ENCODE data around the gene SCN11A. TPM values are rescaled to one million over a fixed set of nuclear protein-coding genes. Genes with fewer than 3 reads are reported as not detected.

SCN11A gene
- total RNA-seq, 1 experiment from 2014 or later, result 0.13 TPM

DNA sequence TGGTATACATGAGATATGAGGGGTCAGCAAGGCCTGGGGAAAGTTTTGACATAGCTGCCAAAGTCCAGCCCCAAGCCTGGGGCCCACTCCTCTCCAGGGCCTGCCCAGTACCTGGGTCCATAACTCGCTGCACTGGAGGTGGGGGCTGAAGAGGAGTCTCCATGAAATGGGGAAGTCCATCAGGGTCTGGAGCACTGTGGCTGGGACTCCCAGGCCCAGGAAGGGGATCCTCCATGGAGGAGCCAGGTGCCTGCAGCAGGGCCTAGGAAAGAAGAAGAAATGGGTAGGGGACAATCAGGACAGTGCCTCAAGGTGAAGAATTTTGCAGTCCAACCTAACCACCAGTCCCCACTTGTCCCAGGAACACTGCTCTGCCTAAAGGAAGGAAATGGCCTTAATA lies 47.5 kb upstream of the SCN11A start (continued):
- no peak for TF ChIP-seq ZBTB43 (CRISPR knock-in tag; IDR thresholded peaks at IDR 0.05)
- TF ChIP-seq TEAD1 (CRISPR knock-in tag; IDR thresholded peaks at IDR 0.05), result no peak
- TF ChIP-seq ZNF671 (CRISPR knock-in tag; IDR thresholded peaks at IDR 0.05), result no peak
- TF ChIP-seq OVOL2 (CRISPR knock-in tag; IDR thresholded peaks at IDR 0.05; ENCODE audit: borderline replicate concordance), result no peak
- TF ChIP-seq, protein P1, sequence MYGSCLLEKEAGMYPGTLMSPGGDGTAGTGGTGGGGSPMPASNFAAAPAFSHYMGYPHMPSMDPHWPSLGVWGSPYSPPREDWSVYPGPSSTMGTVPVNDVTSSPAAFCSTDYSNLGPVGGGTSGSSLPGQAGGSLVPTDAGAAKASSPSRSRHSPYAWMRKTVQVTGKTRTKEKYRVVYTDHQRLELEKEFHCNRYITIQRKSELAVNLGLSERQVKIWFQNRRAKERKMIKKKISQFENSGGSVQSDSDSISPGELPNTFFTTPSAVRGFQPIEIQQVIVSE (CRISPR knock-in tag; IDR thresholded peaks at IDR 0.05; ENCODE audit: borderline replicate concordance), result no peak

GRCh38 chr3:39098473-39099000 lies 46.8 kb upstream of the SCN11A start:
- ATAC-seq (no peak), DNase-seq (ENCODE audit: low spot score) (no peak)
- Mint-ChIP-seq H3K27me3 (ENCODE audit: low read depth) (no peaks in the 10 kb centered on the region), H3K4me3 (no peak overlapping the region), H3K36me3 (peaks cover 44% of the 10 kb centered on the region), H3K9me3 (no peaks in the 10 kb centered on the region), H3K27ac (no peak overlapping the region), H3K4me1 (no peaks in the 10 kb centered on the region)
- no peak for TF ChIP-seq ZNF263 (CRISPR knock-in tag; IDR thresholded peaks at IDR 0.05; ENCODE audit: low read depth)
- no peak for TF ChIP-seq ZBTB21 (CRISPR knock-in tag; IDR thresholded peaks at IDR 0.05; ENCODE audit: borderline replicate concordance)
- TF ChIP-seq NR3C1 (CRISPR knock-in tag; conservative IDR thresholded peaks at IDR 0.05; ENCODE audit: low read depth), result no peak
- TF ChIP-seq, protein P2, sequence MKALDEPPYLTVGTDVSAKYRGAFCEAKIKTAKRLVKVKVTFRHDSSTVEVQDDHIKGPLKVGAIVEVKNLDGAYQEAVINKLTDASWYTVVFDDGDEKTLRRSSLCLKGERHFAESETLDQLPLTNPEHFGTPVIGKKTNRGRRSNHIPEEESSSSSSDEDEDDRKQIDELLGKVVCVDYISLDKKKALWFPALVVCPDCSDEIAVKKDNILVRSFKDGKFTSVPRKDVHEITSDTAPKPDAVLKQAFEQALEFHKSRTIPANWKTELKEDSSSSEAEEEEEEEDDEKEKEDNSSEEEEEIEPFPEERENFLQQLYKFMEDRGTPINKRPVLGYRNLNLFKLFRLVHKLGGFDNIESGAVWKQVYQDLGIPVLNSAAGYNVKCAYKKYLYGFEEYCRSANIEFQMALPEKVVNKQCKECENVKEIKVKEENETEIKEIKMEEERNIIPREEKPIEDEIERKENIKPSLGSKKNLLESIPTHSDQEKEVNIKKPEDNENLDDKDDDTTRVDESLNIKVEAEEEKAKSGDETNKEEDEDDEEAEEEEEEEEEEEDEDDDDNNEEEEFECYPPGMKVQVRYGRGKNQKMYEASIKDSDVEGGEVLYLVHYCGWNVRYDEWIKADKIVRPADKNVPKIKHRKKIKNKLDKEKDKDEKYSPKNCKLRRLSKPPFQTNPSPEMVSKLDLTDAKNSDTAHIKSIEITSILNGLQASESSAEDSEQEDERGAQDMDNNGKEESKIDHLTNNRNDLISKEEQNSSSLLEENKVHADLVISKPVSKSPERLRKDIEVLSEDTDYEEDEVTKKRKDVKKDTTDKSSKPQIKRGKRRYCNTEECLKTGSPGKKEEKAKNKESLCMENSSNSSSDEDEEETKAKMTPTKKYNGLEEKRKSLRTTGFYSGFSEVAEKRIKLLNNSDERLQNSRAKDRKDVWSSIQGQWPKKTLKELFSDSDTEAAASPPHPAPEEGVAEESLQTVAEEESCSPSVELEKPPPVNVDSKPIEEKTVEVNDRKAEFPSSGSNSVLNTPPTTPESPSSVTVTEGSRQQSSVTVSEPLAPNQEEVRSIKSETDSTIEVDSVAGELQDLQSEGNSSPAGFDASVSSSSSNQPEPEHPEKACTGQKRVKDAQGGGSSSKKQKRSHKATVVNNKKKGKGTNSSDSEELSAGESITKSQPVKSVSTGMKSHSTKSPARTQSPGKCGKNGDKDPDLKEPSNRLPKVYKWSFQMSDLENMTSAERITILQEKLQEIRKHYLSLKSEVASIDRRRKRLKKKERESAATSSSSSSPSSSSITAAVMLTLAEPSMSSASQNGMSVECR (CRISPR knock-in tag; IDR thresholded peaks at IDR 0.05; ENCODE audit: borderline replicate concordance), result no peak
- no peak for TF ChIP-seq SMAD3 (CRISPR knock-in tag; IDR thresholded peaks at IDR 0.05; ENCODE audit: borderline replicate concordance)
- TF ChIP-seq, protein P3, sequence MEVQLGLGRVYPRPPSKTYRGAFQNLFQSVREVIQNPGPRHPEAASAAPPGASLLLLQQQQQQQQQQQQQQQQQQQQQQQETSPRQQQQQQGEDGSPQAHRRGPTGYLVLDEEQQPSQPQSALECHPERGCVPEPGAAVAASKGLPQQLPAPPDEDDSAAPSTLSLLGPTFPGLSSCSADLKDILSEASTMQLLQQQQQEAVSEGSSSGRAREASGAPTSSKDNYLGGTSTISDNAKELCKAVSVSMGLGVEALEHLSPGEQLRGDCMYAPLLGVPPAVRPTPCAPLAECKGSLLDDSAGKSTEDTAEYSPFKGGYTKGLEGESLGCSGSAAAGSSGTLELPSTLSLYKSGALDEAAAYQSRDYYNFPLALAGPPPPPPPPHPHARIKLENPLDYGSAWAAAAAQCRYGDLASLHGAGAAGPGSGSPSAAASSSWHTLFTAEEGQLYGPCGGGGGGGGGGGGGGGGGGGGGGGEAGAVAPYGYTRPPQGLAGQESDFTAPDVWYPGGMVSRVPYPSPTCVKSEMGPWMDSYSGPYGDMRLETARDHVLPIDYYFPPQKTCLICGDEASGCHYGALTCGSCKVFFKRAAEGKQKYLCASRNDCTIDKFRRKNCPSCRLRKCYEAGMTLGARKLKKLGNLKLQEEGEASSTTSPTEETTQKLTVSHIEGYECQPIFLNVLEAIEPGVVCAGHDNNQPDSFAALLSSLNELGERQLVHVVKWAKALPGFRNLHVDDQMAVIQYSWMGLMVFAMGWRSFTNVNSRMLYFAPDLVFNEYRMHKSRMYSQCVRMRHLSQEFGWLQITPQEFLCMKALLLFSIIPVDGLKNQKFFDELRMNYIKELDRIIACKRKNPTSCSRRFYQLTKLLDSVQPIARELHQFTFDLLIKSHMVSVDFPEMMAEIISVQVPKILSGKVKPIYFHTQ (CRISPR knock-in tag; IDR thresholded peaks at IDR 0.05), result no peak
- TF ChIP-seq E2F5 (CRISPR knock-in tag; IDR thresholded peaks at IDR 0.05), result no peak
- TF ChIP-seq PRDM15 (CRISPR knock-in tag; IDR thresholded peaks at IDR 0.05), result no peak
- no peak for TF ChIP-seq ZNF671 (CRISPR knock-in tag; IDR thresholded peaks at IDR 0.05)
- TF ChIP-seq NFYB (CRISPR knock-in tag; conservative IDR thresholded peaks at IDR 0.05; ENCODE audit: low read depth), result no peak
- no peak for TF ChIP-seq HMGA2 (CRISPR knock-in tag; IDR thresholded peaks at IDR 0.05)
- no peak for TF ChIP-seq MXD4 (CRISPR knock-in tag; IDR thresholded peaks at IDR 0.05; ENCODE audit: borderline replicate concordance)
- ChIA-PET CTCF (no interaction called here), POLR2A (no interaction called here)

Measured in WTC11 (cell line).